Dedifferentiated amniotic fluid mesenchymal stem cell (primary cell): ENCODE data around the gene SLC9C2.
"Not testable (repeated sequence)": the region's sequence is repeated elsewhere in the genome, so short reads cannot be mapped to it uniquely, and the experiment has no call there.

Experiments
- DNase-seq: peaks from one replicate; pipeline ENCODE4 v3.0.0-alpha.2; 2016; ENCODE audit errors: extremely low spot score

The SLC9C2 gene

GRCh38 chr1:173529106-173529505, 73.8 kb downstream of the SLC9C2 start:
- no peak for DNase-seq

- no peak for DNase-seq
These were observed 75.6 kb downstream of the SLC9C2 start for GRCh38 chr1:173527151-173527826.

DNA sequence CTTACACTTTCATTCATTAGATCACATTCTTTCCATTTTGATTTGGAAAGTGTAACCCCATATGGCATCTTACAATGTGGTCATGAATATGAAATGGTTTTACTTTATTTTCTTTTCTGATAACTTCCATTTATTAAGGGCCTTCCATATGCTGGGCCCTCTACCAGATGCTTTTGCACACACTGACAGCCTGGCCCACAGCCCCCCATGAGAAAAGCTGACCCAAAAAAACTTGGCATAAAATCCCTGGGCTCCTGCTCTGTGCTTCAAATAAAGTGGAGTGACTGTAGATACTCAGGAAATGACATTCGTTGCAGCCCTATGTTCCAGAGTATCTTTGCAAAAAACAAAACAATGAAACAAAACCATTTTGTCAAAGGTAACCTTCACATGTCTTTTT, 76.9 kb downstream of the SLC9C2 start:
- no peak for DNase-seq

DNA sequence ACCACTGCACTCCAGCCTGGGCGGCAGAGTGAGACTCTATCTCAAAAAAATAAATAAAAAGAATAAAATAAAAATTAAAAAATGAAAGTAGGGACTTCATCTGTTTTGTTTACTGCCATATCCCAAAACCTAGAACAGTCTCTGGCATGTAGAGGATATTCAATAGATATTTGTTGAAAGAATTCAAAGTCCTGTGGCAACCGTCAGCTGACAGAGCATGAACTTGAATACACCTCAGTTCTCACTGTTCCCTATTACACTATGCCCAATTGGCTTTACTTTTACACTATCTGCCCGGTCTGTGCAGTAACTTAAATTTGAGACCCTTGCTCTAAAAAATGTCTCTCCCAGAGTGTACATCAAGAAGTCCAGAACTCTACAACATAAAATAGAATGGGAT, 79.5 kb downstream of the SLC9C2 start:
- no peak for DNase-seq

- DNase-seq, result no peak
These were observed 82.1 kb downstream of the SLC9C2 start for GRCh38 chr1:173520799-173521198.

GRCh38 chr1:173514503-173514902, 88.4 kb downstream of the SLC9C2 start:
- not testable (repeated sequence) for DNase-seq

DNA sequence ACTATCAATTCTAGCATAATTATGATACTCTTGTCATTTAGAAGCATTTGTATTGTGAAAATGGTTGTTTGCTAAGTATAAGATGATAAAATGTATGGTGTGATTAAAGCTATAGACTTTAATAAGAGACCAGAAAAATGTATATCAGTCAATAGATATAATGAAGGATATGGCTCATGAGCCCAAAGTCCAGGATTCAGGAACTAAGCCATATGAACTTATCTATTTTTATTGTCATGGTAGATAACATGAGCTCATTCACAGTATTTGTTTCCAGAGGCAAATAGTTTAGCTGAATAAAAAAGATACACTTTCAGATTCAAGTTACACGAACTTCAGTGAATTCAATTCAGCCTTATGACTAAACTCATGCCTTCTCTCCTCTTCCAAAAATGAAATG, 93.1 kb downstream of the SLC9C2 start:
- peak; percentile 44 for DNase-seq

DNA sequence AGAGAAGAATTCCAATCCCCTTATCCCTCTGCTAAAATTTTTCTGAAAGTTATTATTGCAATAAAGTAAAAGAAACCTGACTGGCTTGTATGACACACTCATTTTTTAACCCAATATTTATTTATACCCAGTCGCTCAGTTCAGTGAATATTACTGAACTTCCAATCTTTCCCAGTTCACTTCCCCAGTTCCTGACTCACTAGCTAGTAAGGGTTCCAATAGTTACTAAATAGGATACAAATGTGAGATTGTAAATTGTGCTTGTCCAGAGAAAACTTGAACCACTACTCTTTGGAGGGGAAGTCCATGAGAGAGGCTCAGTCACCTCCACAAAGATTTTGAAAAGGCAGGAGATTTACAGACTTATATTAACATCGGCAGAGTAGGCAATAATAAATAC, 94.3 kb downstream of the SLC9C2 start:
- DNase-seq, result no peak

- DNase-seq, result no peak
These were observed 95.0 kb downstream of the SLC9C2 start for GRCh38 chr1:173507847-173508209.

- DNase-seq, result peak; percentile 90
These were observed 95.5 kb downstream of the SLC9C2 start for GRCh38 chr1:173507205-173507846.

DNA sequence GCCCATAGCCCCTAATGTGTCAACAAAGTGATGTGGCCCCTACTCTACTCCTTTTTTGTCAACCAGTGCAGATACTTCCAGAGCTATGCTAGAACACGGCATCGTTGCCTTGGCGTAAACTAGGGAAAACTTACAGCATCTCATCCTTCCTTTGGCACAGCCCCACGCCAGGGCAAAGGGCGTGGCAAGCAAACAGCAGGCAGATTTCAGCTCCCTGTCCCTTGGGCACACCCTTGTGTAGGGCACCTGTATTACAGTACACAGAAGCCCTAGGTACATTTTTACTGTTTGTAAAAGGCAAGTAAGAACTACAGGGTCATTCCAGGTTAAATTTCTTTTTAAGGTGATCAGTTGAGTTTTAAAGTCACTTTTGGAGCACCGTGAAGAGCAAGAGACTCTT, 96.4 kb downstream of the SLC9C2 start:
- no peak for DNase-seq

GRCh38 chr1:173505391-173505790, 97.5 kb downstream of the SLC9C2 start:
- DNase-seq, result no peak

GRCh38 chr1:173504268-173504667, 98.6 kb downstream of the SLC9C2 start:
- DNase-seq, result no peak

- no peak for DNase-seq
These were observed 99.5 kb downstream of the SLC9C2 start for GRCh38 chr1:173503391-173503790.

GRCh38 chr1:173502104-173502503, 100.8 kb downstream of the SLC9C2 start:
- DNase-seq, result no peak

- DNase-seq, result no peak
These were observed 103.1 kb downstream of the SLC9C2 start for GRCh38 chr1:173499729-173500128.

- no peak for DNase-seq
These were observed 106.0 kb downstream of the SLC9C2 start for GRCh38 chr1:173496757-173497320.

GRCh38 chr1:173495609-173496267, 107.1 kb downstream of the SLC9C2 start:
- no peak for DNase-seq

GRCh38 chr1:173493125-173493524, 109.7 kb downstream of the SLC9C2 start:
- DNase-seq, result not testable (repeated sequence)

DNA sequence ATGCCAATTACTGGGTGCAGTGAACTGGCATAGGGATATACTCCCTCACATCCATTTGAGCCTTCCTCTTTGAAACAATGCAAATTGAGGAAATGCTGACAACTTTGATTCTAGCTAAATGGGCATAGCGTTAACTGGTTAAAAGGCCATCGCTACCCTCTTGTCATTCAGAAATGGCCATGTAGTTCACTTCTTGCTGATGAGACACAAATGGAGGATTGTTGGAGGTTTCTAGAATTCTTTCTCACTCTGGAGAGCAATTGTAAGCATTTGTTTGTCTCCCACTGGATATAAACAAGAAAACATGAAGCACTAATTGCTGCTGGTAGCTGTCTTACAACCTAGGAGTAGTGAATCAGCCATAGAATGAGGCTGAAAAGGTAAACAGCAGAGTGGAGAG, 111.4 kb downstream of the SLC9C2 start:
- DNase-seq, result no peak

- no peak for DNase-seq
These were observed 112.9 kb downstream of the SLC9C2 start for GRCh38 chr1:173489929-173490328.

DNA sequence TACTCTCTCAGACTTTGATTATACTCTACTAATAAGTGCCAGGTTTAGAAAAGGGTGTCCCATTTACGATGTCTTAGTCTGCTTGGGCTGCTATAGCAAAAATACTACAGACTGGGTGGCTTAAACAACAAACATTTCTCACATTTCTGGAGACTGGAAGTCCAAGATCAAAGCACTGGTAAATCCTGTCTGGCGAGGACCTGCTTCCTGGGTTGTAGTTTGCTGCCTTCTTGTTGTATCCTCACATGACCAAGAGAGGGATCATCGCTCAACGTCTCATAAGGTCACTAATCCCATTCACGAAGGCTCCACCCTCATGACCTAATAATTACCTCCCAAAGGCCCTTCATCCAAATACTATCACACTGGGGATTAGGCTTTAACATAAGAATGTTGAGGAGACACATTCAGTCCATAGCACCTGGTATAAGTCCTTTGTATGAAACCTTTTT, 113.7 kb downstream of the SLC9C2 start:
- no peak for DNase-seq

GRCh38 chr1:173488001-173488400, 114.9 kb downstream of the SLC9C2 start:
- no peak for DNase-seq
